NCI-H526 (cell line): ENCODE results near the gene RRM1.
"Not testable (repeated sequence)": the region's sequence is repeated elsewhere in the genome, so short reads cannot be mapped to it uniquely, and the experiment has no call there.

Experiments used
- DNase-seq, 2 experiments: peaks; one replicate each; lab custom pipeline; 2025; lab: John Stamatoyannopoulos, UW

RRM1 gene

GRCh38 chr11:4140067-4140636 is 45.6 kb downstream of the RRM1 start:
- no peak for DNase-seq

- DNase-seq = no peak
Measured at GRCh38 chr11:4146070-4146771, 51.6 kb downstream of the RRM1 start.

- DNase-seq = no peak
Measured at GRCh38 chr11:4146772-4147098, 52.1 kb downstream of the RRM1 start.

GRCh38 chr11:4154503-4154902 is 59.9 kb downstream of the RRM1 start:
- no peak for DNase-seq

GRCh38 chr11:4156571-4156970 is 62.0 kb downstream of the RRM1 start:
- no peak for DNase-seq

- DNase-seq = not testable (repeated sequence)
Measured at GRCh38 chr11:4158818-4159217, 64.2 kb downstream of the RRM1 start.

GRCh38 chr11:4161305-4161704 is 66.7 kb downstream of the RRM1 start:
- DNase-seq = no peak

GRCh38 chr11:4164884-4165590 is 70.4 kb downstream of the RRM1 start:
- DNase-seq = no peak

- DNase-seq = no peak
Measured at GRCh38 chr11:4167292-4167691, 72.7 kb downstream of the RRM1 start.

GRCh38 chr11:4167758-4168157 is 73.2 kb downstream of the RRM1 start:
- no peak for DNase-seq

- DNase-seq = peak; percentile 62 to 66
Measured at GRCh38 chr11:4175620-4176350, 81.2 kb downstream of the RRM1 start.

- DNase-seq = no peak
Measured at GRCh38 chr11:4178813-4179662, 84.4 kb downstream of the RRM1 start.

GRCh38 chr11:4180441-4181183 is 86.0 kb downstream of the RRM1 start:
- DNase-seq = no peak

- DNase-seq = peak; percentile 48 to 89
Measured at GRCh38 chr11:4181782-4182721, 87.5 kb downstream of the RRM1 start.

- no peak for DNase-seq
Measured at GRCh38 chr11:4183410-4184057, 88.9 kb downstream of the RRM1 start.

- no peak for DNase-seq
Measured at GRCh38 chr11:4184163-4184916, 89.7 kb downstream of the RRM1 start.

- DNase-seq = no peak
Measured at GRCh38 chr11:4185561-4185960, 91.0 kb downstream of the RRM1 start.

GRCh38 chr11:4186464-4187054 is 92.0 kb downstream of the RRM1 start:
- no peak for DNase-seq
